ENCODE data around the gene MICU1.

MICU1 gene

GRCh38 chr10:72630144-72630543 lies 4.3 kb upstream of the MICU1 start:
- no peak for DNase-seq

- no peak for DNase-seq
Measured at GRCh38 chr10:72626444-72626754, 520 bp upstream of the MICU1 start.

- DNase-seq: no peak
Measured at GRCh38 chr10:72625276-72625607, 637 bp downstream of the MICU1 start.

- no peak for DNase-seq
Measured at GRCh38 chr10:72622271-72622670, 3.6 kb downstream of the MICU1 start.

GRCh38 chr10:72616716-72617115 lies 9.2 kb downstream of the MICU1 start:
- DNase-seq: no peak

- no peak for DNase-seq
Measured at GRCh38 chr10:72615970-72616369, 9.9 kb downstream of the MICU1 start.

GRCh38 chr10:72612203-72612826 lies 13.6 kb downstream of the MICU1 start:
- no peak for DNase-seq

GRCh38 chr10:72611783-72612182 lies 14.1 kb downstream of the MICU1 start:
- DNase-seq: no peak

GRCh38 chr10:72610466-72610865 lies 15.4 kb downstream of the MICU1 start:
- DNase-seq: no peak

GRCh38 chr10:72605122-72605521 lies 20.8 kb downstream of the MICU1 start:
- DNase-seq: no peak

GRCh38 chr10:72601144-72601543 lies 24.7 kb downstream of the MICU1 start:
- DNase-seq: no peak

GRCh38 chr10:72598769-72599701 lies 26.8 kb downstream of the MICU1 start:
- no peak for DNase-seq

- DNase-seq: no peak
Measured at GRCh38 chr10:72597897-72598296, 28.0 kb downstream of the MICU1 start.

GRCh38 chr10:72595436-72595835 lies 30.4 kb downstream of the MICU1 start:
- DNase-seq: no peak

GRCh38 chr10:72593963-72594362 lies 31.9 kb downstream of the MICU1 start:
- DNase-seq: no peak

- DNase-seq: no peak
Measured at GRCh38 chr10:72588266-72588665, 37.6 kb downstream of the MICU1 start.

GRCh38 chr10:72587568-72587967 lies 38.3 kb downstream of the MICU1 start:
- no peak for DNase-seq

GRCh38 chr10:72574636-72575035 lies 51.2 kb downstream of the MICU1 start:
- DNase-seq: no peak

- no peak for DNase-seq
Measured at GRCh38 chr10:72573079-72573478, 52.8 kb downstream of the MICU1 start.

- DNase-seq: no peak
Measured at GRCh38 chr10:72567889-72568640, 57.8 kb downstream of the MICU1 start.

GRCh38 chr10:72567421-72567820 lies 58.5 kb downstream of the MICU1 start:
- no peak for DNase-seq

GRCh38 chr10:72564596-72564995 lies 61.3 kb downstream of the MICU1 start:
- no peak for DNase-seq

- no peak for DNase-seq
Measured at GRCh38 chr10:72563327-72563932, 62.4 kb downstream of the MICU1 start.

All from NCI-H1930 (cell line).